GM19351 (cell line): ENCODE results near the gene SVOP.
"Not testable (repeated sequence)": the region's sequence is repeated elsewhere in the genome, so short reads cannot be mapped to it uniquely, and the experiment has no call there.

Experiments
- ATAC-seq: cut with Tn5 transposase; IDR thresholded peaks from one replicate; pipeline ENCODE4 v1.9.1; 2021; ENCODE audit warnings: mild to moderate bottlenecking, moderate library complexity; ENCODE audit not compliant: unreplicated experiment

The SVOP gene

GRCh38 chr12:108896336-108896735, 124.5 kb downstream of the SVOP start:
- no peak for ATAC-seq

DNA sequence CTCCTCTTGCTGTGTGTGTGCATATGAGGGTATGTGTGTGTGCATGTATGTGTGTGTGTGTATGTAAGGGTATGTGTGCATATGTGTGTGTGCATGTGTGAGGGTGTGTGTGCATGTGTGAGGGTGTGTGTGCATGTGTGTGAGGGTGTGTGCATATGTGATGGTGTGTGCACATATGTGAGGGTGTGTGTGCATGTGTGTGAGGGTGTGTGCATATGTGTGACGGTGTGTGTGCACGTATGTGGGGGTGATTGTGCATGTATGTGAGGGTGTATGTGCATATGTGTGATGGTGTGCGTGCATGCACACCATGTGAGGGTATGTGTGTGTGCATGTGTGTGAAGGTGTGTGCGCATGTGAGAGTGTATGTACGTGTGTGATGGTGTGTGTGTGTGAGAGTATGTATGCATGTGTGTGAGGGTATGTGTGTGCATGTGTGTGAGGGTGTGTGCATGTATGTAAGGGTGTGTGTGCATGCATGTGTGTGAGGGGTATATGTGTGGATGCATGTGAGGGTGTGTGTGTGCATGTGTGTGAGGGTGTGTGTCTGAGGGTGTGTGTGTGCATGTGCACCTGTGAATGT, 125.6 kb downstream of the SVOP start:
- no peak for ATAC-seq

DNA sequence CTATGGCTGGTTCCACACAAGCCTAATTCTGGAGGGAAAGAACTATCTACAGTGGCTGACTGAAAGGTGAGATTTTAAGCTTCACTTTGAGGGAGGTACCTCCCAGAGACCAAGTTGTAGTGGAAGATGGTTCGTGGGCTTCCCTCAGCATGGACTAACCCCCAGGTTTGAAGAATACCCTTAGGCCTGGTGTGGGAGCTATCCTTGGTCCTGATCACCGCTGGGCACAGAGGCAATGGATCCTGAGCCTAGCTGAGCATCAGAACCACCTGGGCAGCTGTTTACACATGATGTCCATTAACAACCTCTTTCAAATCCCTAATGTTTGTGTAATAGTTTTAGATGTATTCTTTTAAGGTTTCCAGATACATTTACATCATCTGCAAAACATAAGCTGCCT, 130.7 kb downstream of the SVOP start:
- no peak for ATAC-seq

DNA sequence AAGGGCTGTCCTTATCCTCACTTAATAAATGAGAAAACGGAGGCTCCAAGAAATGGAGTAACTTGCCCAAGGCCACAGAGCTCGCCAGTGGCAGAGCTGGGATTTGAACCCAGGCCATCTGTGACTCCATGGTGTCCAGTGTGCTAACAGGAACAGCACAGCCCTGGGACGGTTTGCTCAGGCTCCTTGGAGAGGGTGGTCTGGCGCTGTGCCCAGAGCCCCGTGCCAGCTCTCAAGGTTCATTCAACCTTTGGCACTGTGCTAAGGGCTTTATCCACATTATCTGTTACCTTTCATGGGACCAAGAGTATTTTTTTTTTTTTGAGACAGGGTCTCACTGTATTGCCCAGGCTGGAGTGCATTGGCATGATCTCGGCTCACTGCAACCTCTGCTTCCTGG, 132.8 kb downstream of the SVOP start:
- no peak for ATAC-seq

- no peak for ATAC-seq
Observed at GRCh38 chr12:108886873-108887629, 133.8 kb downstream of the SVOP start.

GRCh38 chr12:108884116-108885012, 136.5 kb downstream of the SVOP start:
- no peak for ATAC-seq

DNA sequence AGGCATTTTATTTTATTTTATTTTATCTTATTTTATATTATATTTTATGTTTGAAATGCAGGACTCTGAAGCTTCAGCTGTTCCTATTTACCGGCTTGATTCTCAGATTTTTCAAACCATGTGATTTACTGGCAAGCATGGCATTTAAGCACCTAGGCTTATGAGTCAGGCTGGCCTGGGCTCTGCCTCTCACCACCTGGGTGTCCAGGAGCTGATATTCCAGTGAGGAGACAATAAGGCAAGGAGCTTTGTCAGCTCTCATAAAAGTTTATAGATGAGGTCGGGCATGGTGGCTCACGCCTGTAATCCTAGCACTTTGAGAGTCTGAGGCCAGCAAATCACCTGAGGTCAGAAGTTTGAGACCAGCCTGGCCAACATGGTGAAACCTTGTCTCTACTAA, 138.9 kb downstream of the SVOP start:
- no peak for ATAC-seq

- ATAC-seq = no peak
Observed at GRCh38 chr12:108879615-108880254, 141.1 kb downstream of the SVOP start, which contains the start of gene DAO. TSS of gene DAO (plus strand) at chr12:108880092. CDS start at chr12:108885007, 4,915 bp downstream.

DNA sequence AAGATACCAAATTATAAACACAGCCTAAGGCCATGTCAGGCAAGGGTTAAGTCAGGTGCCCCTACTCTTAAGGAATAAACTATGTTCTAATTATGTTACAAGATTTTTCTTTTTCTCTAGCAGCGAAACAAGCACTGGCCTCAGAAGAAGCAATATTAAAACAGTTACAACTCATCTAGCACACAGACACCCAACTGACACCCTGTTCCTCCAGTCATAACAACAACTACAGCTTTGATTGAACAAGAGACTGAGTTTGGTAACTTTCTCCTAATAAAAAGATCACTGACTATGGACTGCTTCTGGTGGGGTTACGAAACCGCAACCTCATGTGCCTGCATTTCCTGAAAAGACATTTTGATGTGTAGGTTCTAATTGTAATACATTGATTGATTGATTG, 144.3 kb downstream of the SVOP start:
- ATAC-seq = no peak

DNA sequence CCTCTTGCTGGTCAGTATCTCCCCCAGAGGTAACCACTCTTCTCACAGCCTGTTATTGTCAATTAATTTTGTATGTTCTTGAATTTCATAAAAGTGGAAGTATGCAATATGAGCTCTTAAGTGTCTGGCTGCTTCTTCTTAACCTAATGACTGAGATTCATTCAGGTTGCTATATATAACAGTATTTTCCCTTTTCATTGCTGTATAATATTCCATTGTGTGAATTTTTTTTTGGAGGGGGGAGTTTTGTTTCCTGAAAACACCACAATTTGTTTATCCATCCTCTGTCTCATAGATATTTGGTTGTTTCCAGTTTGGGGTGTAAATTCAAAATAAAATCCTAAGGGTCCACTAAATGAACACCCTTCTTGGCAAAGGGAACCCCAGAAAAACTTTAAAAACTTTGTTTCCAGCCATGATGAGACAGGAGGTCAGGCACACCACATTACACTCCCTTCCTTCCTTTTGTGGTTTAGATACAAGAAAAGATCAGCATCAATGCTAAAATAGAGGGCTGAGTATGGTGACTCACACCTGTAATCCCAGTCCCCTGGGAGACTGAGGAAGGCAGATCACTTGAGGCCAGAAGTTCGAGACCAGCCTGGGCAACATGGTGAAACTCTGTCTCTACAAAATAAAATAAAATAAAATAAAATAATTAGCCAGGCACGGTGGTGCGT, 145.0 kb downstream of the SVOP start:
- no peak for ATAC-seq

GRCh38 chr12:108875280-108875679, 145.6 kb downstream of the SVOP start:
- ATAC-seq = no peak

GRCh38 chr12:108868781-108869180, 152.1 kb downstream of the SVOP start:
- ATAC-seq = no peak

DNA sequence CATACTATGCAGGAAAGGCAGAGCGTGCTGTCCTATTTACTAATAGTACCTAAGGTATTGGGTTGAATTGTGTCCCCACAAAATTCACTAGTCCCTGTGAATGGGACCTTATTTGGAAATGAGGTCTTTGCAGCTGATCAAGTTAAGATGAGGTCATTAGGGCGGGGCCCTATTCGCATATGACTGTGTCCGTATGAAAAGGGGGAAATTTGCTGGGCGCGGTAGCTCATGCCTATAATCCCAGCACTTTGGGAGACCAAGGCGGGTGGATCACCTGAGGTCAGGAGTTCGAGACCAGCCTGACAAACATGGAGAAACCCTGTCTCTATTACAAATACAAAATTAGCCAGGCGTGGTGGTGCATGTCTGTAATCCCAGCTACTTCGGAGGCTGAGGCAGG, 154.8 kb downstream of the SVOP start:
- ATAC-seq = not testable (repeated sequence)

- ATAC-seq = no peak
Observed at GRCh38 chr12:108865169-108865568, 155.7 kb downstream of the SVOP start.

GRCh38 chr12:108862588-108862959, 158.3 kb downstream of the SVOP start:
- ATAC-seq = no peak

DNA sequence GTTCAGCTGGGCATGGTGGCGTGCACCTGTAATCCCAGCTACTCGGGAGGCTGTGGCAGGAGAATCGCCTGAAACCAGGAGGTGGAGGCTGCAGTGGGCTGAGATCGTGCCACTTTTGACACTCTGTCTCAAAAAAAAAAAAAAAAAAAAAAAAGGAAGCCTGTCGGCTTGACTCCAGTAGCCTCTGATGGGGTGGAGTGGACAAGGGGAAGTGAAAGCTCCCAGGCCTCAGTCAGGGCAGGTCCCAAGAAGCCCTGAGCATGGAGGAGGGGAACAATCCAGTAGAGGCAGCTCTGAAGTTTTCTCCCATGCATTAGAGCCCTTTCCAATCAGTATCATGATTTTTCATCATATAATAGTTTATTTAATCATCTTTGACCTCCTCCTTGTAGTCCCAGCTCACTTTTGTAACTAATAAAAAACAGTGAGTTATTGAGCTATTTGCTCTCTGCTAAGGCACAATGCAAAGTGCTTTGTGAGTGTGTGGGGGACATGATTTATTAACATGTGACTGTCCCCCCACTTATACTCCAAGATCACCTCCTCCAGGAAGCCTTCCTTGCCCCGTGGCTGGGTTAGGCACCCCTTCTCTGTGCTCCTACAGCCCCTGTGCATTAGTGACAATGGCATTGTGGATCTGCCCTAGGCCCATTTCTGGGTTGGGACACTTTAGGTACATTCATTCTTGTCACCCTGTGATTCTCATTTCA, 158.8 kb downstream of the SVOP start:
- ATAC-seq = no peak

DNA sequence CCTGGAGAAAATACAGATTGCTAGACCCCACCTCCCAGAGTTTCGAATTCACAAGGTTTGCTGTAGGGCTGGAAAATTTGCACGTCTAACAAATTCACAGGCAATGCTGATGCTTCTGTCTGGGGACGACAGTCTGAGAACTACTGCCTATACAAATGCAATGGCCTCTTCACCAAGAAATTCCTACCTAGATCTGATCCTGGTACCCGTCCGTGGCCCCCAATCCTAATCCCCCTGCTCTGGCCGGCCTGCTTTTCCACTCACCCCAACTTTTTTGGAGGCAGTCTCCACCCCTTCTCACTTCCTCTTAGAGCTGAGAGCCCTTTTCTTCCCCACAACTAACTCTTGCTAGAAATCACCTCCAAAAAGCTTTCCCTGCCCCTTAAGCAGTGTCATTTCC, 160.4 kb downstream of the SVOP start:
- ATAC-seq = no peak

DNA sequence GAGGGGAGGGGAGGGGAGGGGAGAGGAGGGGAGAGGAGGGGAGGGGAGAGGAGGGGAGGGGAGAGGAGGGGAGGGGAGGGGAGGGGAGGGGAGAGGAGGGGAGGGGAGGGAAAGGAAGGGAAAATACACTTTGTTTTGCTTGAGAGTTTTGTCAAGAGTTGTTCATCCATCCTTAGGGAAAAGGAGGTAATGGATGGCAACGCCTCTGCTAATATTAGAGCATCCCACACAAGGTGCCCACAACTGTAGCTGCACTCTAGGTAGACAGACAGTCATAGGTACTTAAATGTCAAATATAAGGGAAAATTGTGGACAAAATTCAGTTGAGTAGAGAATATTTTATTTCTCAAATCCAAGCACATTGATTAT, 161.0 kb downstream of the SVOP start:
- ATAC-seq = no peak

DNA sequence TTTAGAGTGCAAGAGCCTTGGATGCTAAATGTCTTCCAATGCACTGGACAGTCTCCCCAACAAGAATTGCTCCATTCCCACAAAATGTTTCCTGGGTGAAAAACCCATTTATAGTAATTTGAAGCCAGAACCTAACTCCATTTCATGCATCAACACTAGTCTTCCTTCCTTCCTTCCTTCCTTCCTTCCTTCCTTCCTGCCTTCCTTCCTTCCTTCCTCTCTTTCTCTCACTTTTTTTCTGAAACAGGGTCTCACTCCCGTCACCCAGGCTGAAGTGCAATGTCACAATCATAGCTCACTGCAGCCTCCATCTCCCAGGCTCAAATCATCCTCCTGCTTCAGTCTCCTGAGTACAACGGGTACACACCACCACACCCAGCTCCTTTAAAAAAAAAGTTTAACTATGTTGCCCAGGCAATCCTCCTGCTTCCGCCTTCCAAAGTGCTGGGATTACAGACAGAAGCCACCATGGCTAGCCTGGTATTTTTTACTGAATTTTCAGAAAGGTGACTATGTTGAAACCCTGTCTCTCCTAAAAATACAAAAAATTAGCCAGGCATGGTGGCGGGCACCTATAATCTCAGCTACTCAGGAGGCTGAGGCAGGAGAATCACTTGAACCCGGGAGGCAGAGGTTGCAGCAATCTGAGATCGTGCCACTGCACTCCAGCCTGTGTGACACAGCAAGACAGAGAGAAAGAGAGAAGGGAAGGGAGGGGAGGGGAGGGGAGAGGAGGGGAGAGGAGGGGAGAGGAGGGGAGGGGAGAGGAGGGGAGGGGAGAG, 161.5 kb downstream of the SVOP start:
- ATAC-seq = not testable (repeated sequence)
